ENCODE data around the gene SCN5A. TPM values are rescaled to one million over a fixed set of nuclear protein-coding genes. Genes with fewer than 3 reads are reported as not detected.

SCN5A gene
- total RNA-seq, 1 donor from 2014 or later: not detected

DNA sequence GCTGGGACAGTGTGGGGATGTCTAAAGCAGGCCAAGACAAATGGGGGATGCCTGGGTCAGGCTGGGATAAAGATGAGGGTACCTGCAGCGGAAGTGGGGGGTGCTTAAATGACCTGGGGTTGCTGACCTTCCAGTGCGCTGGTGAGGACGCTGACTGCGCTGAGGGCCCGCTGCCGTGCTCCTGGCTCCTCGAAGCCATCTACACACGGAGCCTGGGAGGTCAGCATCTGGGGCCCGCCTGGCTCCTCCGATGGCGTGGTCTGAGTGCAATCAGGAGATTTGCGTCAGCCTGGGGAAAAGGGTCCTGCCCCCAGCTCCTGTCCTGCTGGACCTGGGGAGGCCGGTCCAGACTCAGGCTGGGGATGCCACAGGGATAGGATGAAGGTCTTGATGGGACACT lies 50.7 kb downstream of the SCN5A start:
- Histone ChIP-seq H3K36me3 (ENCODE audit: control insufficient read depth, insufficient read depth, low read length) (no peaks in the 10 kb centered on the region), H3K27me3 (ENCODE audit: control insufficient read depth, insufficient read depth, low read length) (no peaks in the 10 kb centered on the region), H3K4me3 (ENCODE audit: low read depth, low read length) (no peak overlapping the region)
- DNase-seq (ENCODE audit: low read depth): no peak
- no peak for FAIRE-seq
- TF ChIP-seq, protein P1, sequence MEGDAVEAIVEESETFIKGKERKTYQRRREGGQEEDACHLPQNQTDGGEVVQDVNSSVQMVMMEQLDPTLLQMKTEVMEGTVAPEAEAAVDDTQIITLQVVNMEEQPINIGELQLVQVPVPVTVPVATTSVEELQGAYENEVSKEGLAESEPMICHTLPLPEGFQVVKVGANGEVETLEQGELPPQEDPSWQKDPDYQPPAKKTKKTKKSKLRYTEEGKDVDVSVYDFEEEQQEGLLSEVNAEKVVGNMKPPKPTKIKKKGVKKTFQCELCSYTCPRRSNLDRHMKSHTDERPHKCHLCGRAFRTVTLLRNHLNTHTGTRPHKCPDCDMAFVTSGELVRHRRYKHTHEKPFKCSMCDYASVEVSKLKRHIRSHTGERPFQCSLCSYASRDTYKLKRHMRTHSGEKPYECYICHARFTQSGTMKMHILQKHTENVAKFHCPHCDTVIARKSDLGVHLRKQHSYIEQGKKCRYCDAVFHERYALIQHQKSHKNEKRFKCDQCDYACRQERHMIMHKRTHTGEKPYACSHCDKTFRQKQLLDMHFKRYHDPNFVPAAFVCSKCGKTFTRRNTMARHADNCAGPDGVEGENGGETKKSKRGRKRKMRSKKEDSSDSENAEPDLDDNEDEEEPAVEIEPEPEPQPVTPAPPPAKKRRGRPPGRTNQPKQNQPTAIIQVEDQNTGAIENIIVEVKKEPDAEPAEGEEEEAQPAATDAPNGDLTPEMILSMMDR (IDR thresholded peaks at IDR 0.05; ENCODE audit: insufficient read depth, low read length, severe bottlenecking): no peak

- DNase-seq (ENCODE audit: low read depth) (no peak), FAIRE-seq (peak; percentile 40)
- Histone ChIP-seq H3K27me3 (ENCODE audit: control insufficient read depth, insufficient read depth, low read length) (no peaks in the 10 kb centered on the region), H3K4me3 (ENCODE audit: low read depth, low read length) (no peak overlapping the region), H3K36me3 (ENCODE audit: control insufficient read depth, insufficient read depth, low read length) (no peaks in the 10 kb centered on the region)
- TF ChIP-seq, protein P1 (IDR thresholded peaks at IDR 0.05; ENCODE audit: insufficient read depth, low read length, severe bottlenecking): no peak
Observed at GRCh38 chr3:38597502-38598060, 51.9 kb downstream of the SCN5A start.

DNA sequence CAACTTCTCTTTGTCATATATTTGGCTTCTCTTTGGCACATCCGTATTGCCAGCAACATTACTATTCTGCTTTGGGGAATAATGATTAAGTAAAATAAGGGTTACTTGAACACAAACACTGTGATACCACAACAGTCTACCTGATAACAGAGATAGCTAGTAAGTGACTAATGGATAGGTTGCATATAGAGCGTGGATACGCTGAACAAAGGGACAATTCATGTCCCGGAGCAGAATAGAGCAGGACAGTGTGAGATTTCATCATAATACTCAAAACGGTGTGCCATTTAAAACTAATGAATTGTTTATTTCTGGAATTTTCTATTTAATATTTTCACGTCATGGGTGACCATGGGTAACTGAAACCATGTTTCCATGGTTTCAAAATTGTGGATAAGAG lies 54.1 kb downstream of the SCN5A start:
- H3K36me3 ChIP-seq (ENCODE audit: control insufficient read depth, insufficient read depth, low read length): no peaks in the 10 kb centered on the region
- no peak for DNase-seq (ENCODE audit: low read depth)
- H3K27me3 ChIP-seq (ENCODE audit: control insufficient read depth, insufficient read depth, low read length): no peaks in the 10 kb centered on the region
- TF ChIP-seq, protein P1 (IDR thresholded peaks at IDR 0.05; ENCODE audit: insufficient read depth, low read length, severe bottlenecking): no peak
- no peak overlapping the region for H3K4me3 ChIP-seq (ENCODE audit: low read depth, low read length)
- no peak for FAIRE-seq

- TF ChIP-seq, protein P1 (IDR thresholded peaks at IDR 0.05; ENCODE audit: insufficient read depth, low read length, severe bottlenecking): no peak
- Histone ChIP-seq H3K4me3 (ENCODE audit: low read depth, low read length) (no peak overlapping the region), H3K27me3 (ENCODE audit: control insufficient read depth, insufficient read depth, low read length) (no peaks in the 10 kb centered on the region), H3K36me3 (ENCODE audit: control insufficient read depth, insufficient read depth, low read length) (no peaks in the 10 kb centered on the region)
- no peak for DNase-seq (ENCODE audit: low read depth)
- no peak for FAIRE-seq
Observed at GRCh38 chr3:38590521-38590920, 59.0 kb downstream of the SCN5A start.

DNA sequence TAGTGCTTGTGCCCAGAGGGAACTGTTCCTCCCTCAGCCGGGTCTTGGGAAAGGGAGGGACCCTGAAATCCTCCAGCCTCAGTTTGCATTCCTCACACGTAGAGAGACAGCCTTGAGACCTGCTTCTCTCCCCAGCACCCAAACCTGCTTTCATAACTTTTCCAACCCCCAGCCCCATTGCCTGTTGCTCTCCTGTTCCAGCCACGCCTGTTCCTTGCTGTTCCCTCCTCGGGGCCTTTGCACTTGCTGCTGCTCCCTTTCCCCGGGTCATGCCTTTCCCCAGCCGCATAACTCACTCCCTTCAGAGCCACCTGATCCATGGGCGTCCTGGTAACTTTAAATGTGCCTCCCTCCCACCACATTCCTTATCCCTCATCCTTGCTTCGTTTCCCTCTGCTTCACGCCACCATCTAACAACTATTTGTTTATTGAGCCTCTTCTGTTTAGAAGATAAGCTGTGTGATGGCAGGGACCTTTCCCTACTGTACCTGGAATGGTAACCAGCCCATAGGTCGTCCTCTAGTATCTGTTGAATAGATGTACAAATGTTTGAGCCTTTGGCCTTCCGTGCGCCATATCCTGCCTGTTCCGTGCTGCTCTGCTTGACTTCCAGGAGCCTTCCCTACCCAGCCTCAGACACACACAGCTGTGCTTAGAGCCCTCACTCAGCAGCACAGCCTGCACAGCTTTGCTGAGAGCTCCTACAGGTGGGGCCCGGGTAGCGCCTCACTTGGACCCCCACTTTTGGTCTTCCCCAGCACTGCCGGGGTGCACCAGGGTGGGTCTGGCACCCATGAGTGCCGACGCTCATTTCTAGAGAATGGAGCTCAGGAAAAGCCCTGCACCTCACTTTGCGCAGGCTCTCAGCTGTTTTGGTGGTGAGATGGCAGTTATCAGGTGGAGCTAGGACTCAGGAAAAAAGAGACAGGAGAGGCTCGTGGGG lies 60.2 kb downstream of the SCN5A start:
- peak; percentile 32 for FAIRE-seq
- no peak for DNase-seq (ENCODE audit: low read depth)
- Histone ChIP-seq H3K4me3 (ENCODE audit: low read depth, low read length) (no peak overlapping the region), H3K27me3 (ENCODE audit: control insufficient read depth, insufficient read depth, low read length) (no peaks in the 10 kb centered on the region), H3K36me3 (ENCODE audit: control insufficient read depth, insufficient read depth, low read length) (no peaks in the 10 kb centered on the region)
- TF ChIP-seq, protein P1 (IDR thresholded peaks at IDR 0.05; ENCODE audit: insufficient read depth, low read length, severe bottlenecking): no peak

Data from bronchial epithelial cell (primary cell).